Measurements from ENCODE around the gene STXBP6.

GRCh38 chr14:24849471-24849870 is 200.5 kb downstream of the STXBP6 start:
- TF ChIP-seq CTCF (IDR thresholded peaks at IDR 0.05; ENCODE audit: low read depth, low read length, poor library complexity, severe bottlenecking) = no peak
- no peak for TF ChIP-seq EZH2phosphoT487 (IDR thresholded peaks at IDR 0.05; ENCODE audit: borderline replicate concordance, low read length)
